Measurements from ENCODE around the gene SLC1A3. TPM values are rescaled to one million over a fixed set of nuclear protein-coding genes. Genes with fewer than 3 reads are reported as not detected.

SLC1A3 gene
- total and polyA plus RNA-seq, 10 of the 15 experiments (the other 5 are each of a cell fraction or from before 2014, with no cell fraction given), result 0.23 to 4.4 (median 3.3) TPM

- TF ChIP-seq, protein P1, sequence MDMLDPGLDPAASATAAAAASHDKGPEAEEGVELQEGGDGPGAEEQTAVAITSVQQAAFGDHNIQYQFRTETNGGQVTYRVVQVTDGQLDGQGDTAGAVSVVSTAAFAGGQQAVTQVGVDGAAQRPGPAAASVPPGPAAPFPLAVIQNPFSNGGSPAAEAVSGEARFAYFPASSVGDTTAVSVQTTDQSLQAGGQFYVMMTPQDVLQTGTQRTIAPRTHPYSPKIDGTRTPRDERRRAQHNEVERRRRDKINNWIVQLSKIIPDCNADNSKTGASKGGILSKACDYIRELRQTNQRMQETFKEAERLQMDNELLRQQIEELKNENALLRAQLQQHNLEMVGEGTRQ (IDR thresholded peaks at IDR 0.05; ENCODE audit: borderline replicate concordance, low read depth, low read length), result no peak
- TF ChIP-seq CHD2 (IDR thresholded peaks at IDR 0.05; ENCODE audit: borderline replicate concordance, low read depth, low read length) (no peak), FOXM1 (IDR thresholded peaks at IDR 0.05; ENCODE audit: low read depth, low read length) (no peak), SUPT20H (IDR thresholded peaks at IDR 0.05; ENCODE audit: borderline replicate concordance, control insufficient read depth, low read depth, low read length) (no peak)
Measured at GRCh38 chr5:36585701-36586100, 20.7 kb upstream of the SLC1A3 start (continued).

DNA sequence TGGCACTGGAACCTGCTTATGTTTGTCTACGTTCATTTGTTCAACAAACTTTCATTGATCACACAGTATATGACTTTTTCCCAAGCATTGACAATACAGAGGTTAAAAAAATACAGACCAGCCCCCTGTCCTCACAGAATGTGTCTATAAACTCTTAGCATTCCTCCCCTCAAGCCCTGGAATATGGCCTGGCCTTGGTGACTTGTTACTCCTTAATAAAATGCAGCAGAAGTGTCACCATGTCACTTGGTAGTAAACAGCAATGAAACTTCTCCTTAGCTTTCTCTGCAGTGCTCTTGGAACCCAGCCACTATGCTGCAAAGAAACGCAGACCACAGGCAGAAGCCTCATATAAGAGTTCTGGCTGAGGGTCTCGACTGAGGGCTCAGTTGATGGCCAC lies 19.1 kb upstream of the SLC1A3 start:
- WGBS (ENCODE audit: insufficient coverage, insufficient replicate concordance, low lambda C conversion rate, missing lambda C conversion rate), result 0% methylated on average over 3 of the region's 3 CpGs
- H3K9ac ChIP-seq (ENCODE audit: control insufficient read depth, insufficient read depth, low read length), result no peak overlapping the region
- intact Hi-C loops (cut with micrococcal nuclease; ENCODE audit: unreplicated experiment) (no loop called here), in situ Hi-C loops (cut with MboI) (no loop called here)
- no peaks in the 10 kb centered on the region; a peak in 1 of 4 replicates for H3K27me3 ChIP-seq (replicated peaks in 1 of 2; ENCODE audit: control insufficient read depth in 2 of 2, insufficient read depth in 2 of 2, low read length in 1 of 2)
- DNase-seq (ENCODE audit: low read depth, low spot score) (no peak), FAIRE-seq (no peak), ATAC-seq (no peak)
- ChIA-PET POLR2A (no interaction called here), SMC1A (ENCODE audit: uncharacterized antibody, unreplicated experiment) (no interaction called here), CTCF (no interaction called here), RAD21 (ENCODE audit: unreplicated experiment) (no interaction called here)
- H3K79me2 ChIP-seq (ENCODE audit: control insufficient read depth, insufficient read depth, low read length), result no peaks in the 10 kb centered on the region
- no peak overlapping the region for H2AFZ ChIP-seq (ENCODE audit: control insufficient read depth, low read depth, low read length)
- H3K27ac ChIP-seq (ENCODE audit: control insufficient read depth, insufficient read depth), result no peak overlapping the region
- H3K9me3 ChIP-seq (replicated peaks; ENCODE audit: control insufficient read depth, insufficient read depth, low read length), result no peaks in the 10 kb centered on the region
- H3K36me3 ChIP-seq (ENCODE audit: control insufficient read depth in 2 of 2, insufficient read depth in 2 of 2, low read length in 1 of 2), result no peaks in the 10 kb centered on the region
- no peak overlapping the region for H3K4me2 ChIP-seq (ENCODE audit: control insufficient read depth, insufficient read depth)
- BruUV-seq (replicated peaks), result no TSS peak
- H4K20me1 ChIP-seq (ENCODE audit: control insufficient read depth, insufficient read depth), result no peaks in the 10 kb centered on the region
- TF ChIP-seq, protein P2, sequence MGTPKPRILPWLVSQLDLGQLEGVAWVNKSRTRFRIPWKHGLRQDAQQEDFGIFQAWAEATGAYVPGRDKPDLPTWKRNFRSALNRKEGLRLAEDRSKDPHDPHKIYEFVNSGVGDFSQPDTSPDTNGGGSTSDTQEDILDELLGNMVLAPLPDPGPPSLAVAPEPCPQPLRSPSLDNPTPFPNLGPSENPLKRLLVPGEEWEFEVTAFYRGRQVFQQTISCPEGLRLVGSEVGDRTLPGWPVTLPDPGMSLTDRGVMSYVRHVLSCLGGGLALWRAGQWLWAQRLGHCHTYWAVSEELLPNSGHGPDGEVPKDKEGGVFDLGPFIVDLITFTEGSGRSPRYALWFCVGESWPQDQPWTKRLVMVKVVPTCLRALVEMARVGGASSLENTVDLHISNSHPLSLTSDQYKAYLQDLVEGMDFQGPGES (IDR thresholded peaks at IDR 0.05), result no peak
- TF ChIP-seq RAD51 (IDR thresholded peaks at IDR 0.05), result no peak
- no peak for TF ChIP-seq MAX (IDR thresholded peaks at IDR 0.05; ENCODE audit: low read depth, low read length)
- TF ChIP-seq, protein P3, sequence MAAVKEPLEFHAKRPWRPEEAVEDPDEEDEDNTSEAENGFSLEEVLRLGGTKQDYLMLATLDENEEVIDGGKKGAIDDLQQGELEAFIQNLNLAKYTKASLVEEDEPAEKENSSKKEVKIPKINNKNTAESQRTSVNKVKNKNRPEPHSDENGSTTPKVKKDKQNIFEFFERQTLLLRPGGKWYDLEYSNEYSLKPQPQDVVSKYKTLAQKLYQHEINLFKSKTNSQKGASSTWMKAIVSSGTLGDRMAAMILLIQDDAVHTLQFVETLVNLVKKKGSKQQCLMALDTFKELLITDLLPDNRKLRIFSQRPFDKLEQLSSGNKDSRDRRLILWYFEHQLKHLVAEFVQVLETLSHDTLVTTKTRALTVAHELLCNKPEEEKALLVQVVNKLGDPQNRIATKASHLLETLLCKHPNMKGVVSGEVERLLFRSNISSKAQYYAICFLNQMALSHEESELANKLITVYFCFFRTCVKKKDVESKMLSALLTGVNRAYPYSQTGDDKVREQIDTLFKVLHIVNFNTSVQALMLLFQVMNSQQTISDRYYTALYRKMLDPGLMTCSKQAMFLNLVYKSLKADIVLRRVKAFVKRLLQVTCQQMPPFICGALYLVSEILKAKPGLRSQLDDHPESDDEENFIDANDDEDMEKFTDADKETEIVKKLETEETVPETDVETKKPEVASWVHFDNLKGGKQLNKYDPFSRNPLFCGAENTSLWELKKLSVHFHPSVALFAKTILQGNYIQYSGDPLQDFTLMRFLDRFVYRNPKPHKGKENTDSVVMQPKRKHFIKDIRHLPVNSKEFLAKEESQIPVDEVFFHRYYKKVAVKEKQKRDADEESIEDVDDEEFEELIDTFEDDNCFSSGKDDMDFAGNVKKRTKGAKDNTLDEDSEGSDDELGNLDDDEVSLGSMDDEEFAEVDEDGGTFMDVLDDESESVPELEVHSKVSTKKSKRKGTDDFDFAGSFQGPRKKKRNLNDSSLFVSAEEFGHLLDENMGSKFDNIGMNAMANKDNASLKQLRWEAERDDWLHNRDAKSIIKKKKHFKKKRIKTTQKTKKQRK (IDR thresholded peaks at IDR 0.05; ENCODE audit: low read depth, low read length), result no peak
- no peak for TF ChIP-seq YY1 (IDR thresholded peaks at IDR 0.05; ENCODE audit: low read depth, low read length)
- TF ChIP-seq RFX5 (IDR thresholded peaks at IDR 0.05; ENCODE audit: low read depth, low read length), result no peak
- TF ChIP-seq SUPT20H (IDR thresholded peaks at IDR 0.05; ENCODE audit: borderline replicate concordance, control insufficient read depth, low read depth, low read length), result no peak
- TF ChIP-seq, protein P4, sequence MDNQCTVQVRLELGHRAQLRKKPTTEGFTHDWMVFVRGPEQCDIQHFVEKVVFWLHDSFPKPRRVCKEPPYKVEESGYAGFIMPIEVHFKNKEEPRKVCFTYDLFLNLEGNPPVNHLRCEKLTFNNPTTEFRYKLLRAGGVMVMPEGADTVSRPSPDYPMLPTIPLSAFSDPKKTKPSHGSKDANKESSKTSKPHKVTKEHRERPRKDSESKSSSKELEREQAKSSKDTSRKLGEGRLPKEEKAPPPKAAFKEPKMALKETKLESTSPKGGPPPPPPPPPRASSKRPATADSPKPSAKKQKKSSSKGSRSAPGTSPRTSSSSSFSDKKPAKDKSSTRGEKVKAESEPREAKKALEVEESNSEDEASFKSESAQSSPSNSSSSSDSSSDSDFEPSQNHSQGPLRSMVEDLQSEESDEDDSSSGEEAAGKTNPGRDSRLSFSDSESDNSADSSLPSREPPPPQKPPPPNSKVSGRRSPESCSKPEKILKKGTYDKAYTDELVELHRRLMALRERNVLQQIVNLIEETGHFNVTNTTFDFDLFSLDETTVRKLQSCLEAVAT (IDR thresholded peaks at IDR 0.05), result no peak
- no peak for TF ChIP-seq HDAC2 (IDR thresholded peaks at IDR 0.05)
- TF ChIP-seq BCL11A (IDR thresholded peaks at IDR 0.05; ENCODE audit: low read depth, low read length), result no peak
- no peak for TF ChIP-seq MXI1 (IDR thresholded peaks at IDR 0.05; ENCODE audit: low read depth, low read length)
- TF ChIP-seq JUNB (IDR thresholded peaks at IDR 0.05), result no peak
- TF ChIP-seq EZH2 (IDR thresholded peaks at IDR 0.05; ENCODE audit: borderline replicate concordance, control insufficient read depth, low read depth, low read length), result no peak
- H3K4me1 ChIP-seq (ENCODE audit: control insufficient read depth, insufficient read depth, low read length), result no peaks in the 10 kb centered on the region
- no peak overlapping the region for H3K4me3 ChIP-seq
